ENCODE data around the gene GAS6. TPM values are rescaled to one million over a fixed set of nuclear protein-coding genes. Genes with fewer than 3 reads are reported as not detected.

Gene GAS6
- total and polyA plus RNA-seq, 2 donors (not counting 1 experiment from before 2014, with no cell fraction given), result 0.25 to 0.78 TPM

DNA sequence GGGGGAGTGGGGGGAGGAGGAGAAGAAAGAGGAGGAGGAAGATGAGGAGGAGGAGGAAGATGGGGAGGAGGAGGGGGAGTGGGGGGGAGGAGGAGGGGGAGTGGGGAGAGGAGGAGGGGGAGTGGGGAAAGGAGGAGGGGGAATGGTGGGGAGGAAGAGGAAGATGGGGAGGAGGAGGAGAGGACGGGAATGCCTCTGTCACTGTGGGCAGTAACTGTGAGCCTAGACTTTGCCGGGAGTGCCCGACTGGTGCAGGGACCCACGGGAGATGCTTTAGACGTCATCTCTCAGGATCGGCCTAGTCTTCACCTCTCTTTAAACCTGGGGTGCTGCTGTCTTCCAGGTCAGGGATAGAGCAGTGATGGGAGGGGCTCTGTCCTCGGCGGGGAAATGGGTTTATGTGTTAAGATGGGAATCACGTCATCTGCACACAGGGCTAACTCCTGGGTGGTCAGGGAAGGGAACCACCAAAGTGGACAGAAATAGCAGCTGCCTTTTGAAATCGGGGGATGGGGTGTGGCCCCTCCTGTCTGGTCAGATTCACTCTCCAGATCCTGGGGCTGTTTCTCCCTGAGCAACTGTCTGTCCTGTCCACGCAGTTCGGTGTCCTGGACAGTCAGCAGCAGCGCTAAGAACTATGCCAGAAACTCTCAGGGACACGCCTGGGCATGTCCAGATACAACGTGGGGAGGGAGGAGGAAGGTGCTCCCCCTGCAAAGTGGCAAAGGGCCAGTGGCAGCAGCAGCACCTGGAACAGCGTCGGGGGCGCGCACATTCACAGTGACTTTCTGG is 26.9 kb downstream of the GAS6 start:
- Histone ChIP-seq H2AFZ (ENCODE audit: insufficient read depth, low read depth, low read length, poor library complexity, severe bottlenecking) (no peak overlapping the region), H3K4me2 (replicated peaks; ENCODE audit: low read depth, low read length, poor library complexity, severe bottlenecking) (no peak overlapping the region)
- CTCF ChIA-PET, result no interaction called here

More for the DNA sequence above, 26.9 kb downstream of the GAS6 start:
- Histone ChIP-seq H3K9ac (ENCODE audit: low read length) (no peak overlapping the region), H3K27me3 (replicated peaks in 1 of 4; ENCODE audit: control extremely low read depth in 1 of 4, control insufficient read depth in 3 of 4, insufficient read depth in 4 of 4, low read length in 3 of 4) (no peaks in the 10 kb centered on the region), H3K4me1 (ENCODE audit: control insufficient read depth in 2 of 2, insufficient read depth in 2 of 2, low read length in 2 of 2) (no peaks in the 10 kb centered on the region), H4K20me1 (ENCODE audit: control insufficient read depth, insufficient read depth, low read length, poor library complexity, severe bottlenecking) (peaks cover 25% of the 10 kb centered on the region), H3K27ac (ENCODE audit: low read length in 2 of 2) (no peak overlapping the region), H3K9me3 (ENCODE audit: control extremely low read depth in 1 of 3, control insufficient read depth in 2 of 3, insufficient read depth in 1 of 3, low read length in 2 of 3) (peaks cover 0 to 6% (median 0%) of the 10 kb centered on the region in 3 donors), H3K79me2 (ENCODE audit: control insufficient read depth, insufficient read depth, low read length) (no peaks in the 10 kb centered on the region), H3K36me3 (replicated peaks in 1 of 2; ENCODE audit: control extremely low read depth in 1 of 2, control insufficient read depth in 1 of 2, extremely low read depth in 1 of 2, insufficient read depth in 2 of 2, low read length in 1 of 2) (no peaks in the 10 kb centered on the region), H3K4me3 (ENCODE audit: control extremely low read depth in 1 of 5, extremely low read depth in 1 of 5, insufficient read depth in 1 of 5, low read depth in 2 of 5, low read length in 4 of 5) (no peak overlapping the region)
- no peak for ATAC-seq (ENCODE audit: low read depth)
- no peak overlapping the region for H3K27ac Mint-ChIP-seq
- no peaks in the 10 kb centered on the region for H3K9me3 Mint-ChIP-seq (ENCODE audit: insufficient read depth)
- WGBS (ENCODE audit: insufficient coverage), result 83% methylated on average over 18 of the region's 19 CpGs
- DNase-seq, result no peak
- H3K4me1 Mint-ChIP-seq, result peaks cover 4% of the 10 kb centered on the region
- TF ChIP-seq, protein P1, sequence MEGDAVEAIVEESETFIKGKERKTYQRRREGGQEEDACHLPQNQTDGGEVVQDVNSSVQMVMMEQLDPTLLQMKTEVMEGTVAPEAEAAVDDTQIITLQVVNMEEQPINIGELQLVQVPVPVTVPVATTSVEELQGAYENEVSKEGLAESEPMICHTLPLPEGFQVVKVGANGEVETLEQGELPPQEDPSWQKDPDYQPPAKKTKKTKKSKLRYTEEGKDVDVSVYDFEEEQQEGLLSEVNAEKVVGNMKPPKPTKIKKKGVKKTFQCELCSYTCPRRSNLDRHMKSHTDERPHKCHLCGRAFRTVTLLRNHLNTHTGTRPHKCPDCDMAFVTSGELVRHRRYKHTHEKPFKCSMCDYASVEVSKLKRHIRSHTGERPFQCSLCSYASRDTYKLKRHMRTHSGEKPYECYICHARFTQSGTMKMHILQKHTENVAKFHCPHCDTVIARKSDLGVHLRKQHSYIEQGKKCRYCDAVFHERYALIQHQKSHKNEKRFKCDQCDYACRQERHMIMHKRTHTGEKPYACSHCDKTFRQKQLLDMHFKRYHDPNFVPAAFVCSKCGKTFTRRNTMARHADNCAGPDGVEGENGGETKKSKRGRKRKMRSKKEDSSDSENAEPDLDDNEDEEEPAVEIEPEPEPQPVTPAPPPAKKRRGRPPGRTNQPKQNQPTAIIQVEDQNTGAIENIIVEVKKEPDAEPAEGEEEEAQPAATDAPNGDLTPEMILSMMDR (IDR thresholded peaks at IDR 0.05), result no peak
- no peak for TF ChIP-seq EZH2 (IDR thresholded peaks at IDR 0.05; ENCODE audit: borderline replicate concordance, insufficient read depth, low read depth, low read length, poor library complexity, severe bottlenecking)
- intact Hi-C loops (cut with micrococcal nuclease), result no loop called here
- H3K4me3 Mint-ChIP-seq, result no peak overlapping the region
- POLR2A ChIA-PET, result no interaction called here
- no peaks in the 10 kb centered on the region for H3K27me3 Mint-ChIP-seq
